ENCODE measurements around the gene FBXO31.

Gene FBXO31

GRCh38 chr16:87404764-87405625, 21.4 kb upstream of the FBXO31 start:
- TF ChIP-seq CTCF (IDR thresholded peaks at IDR 0.05; ENCODE audit: low read depth, low read length) (no peak), EZH2phosphoT487 (IDR thresholded peaks at IDR 0.05; ENCODE audit: low read depth) (no peak)
- Histone ChIP-seq H3K27me3 (ENCODE audit: low read depth, low read length) (no peaks in the 10 kb centered on the region), H4K20me1 (ENCODE audit: insufficient read depth, low read length) (peaks cover 30% of the 10 kb centered on the region; the same call in 1 of the 2 replicates), H3K4me3 (ENCODE audit: low read length) (no peak overlapping the region), H3K9ac (ENCODE audit: low read length) (no peak overlapping the region), H3K4me2 (ENCODE audit: low read length) (no peak overlapping the region), H3K79me2 (ENCODE audit: low read length) (no peaks in the 10 kb centered on the region), H3K36me3 (replicated peaks; ENCODE audit: low read depth, low read length) (peaks cover 28% of the 10 kb centered on the region), H3K9me3 (ENCODE audit: insufficient read depth, low read length) (no peaks in the 10 kb centered on the region), H3K27ac (ENCODE audit: low read length) (no peak overlapping the region), H3K4me1 (ENCODE audit: low read length) (peaks cover 10% of the 10 kb centered on the region), H2AFZ (ENCODE audit: low read depth, low read length) (no peak overlapping the region)

- Histone ChIP-seq H3K4me1 (ENCODE audit: low read length) (peaks cover 18% of the 10 kb centered on the region), H3K4me3 (ENCODE audit: low read length) (no peak overlapping the region), H3K27me3 (ENCODE audit: low read depth, low read length) (no peaks in the 10 kb centered on the region), H3K27ac (ENCODE audit: low read length) (no peak overlapping the region), H4K20me1 (ENCODE audit: insufficient read depth, low read length) (peaks cover 34% of the 10 kb centered on the region), H3K9ac (ENCODE audit: low read length) (no peak overlapping the region), H3K9me3 (ENCODE audit: insufficient read depth, low read length) (no peaks in the 10 kb centered on the region), H2AFZ (ENCODE audit: low read depth, low read length) (no peak overlapping the region), H3K36me3 (replicated peaks; ENCODE audit: low read depth, low read length) (peaks cover 9% of the 10 kb centered on the region), H3K4me2 (ENCODE audit: low read length) (no peak overlapping the region), H3K79me2 (ENCODE audit: low read length) (peaks cover 31% of the 10 kb centered on the region)
- TF ChIP-seq CTCF (IDR thresholded peaks at IDR 0.05; ENCODE audit: low read depth, low read length) (no peak), EZH2phosphoT487 (IDR thresholded peaks at IDR 0.05; ENCODE audit: low read depth) (no peak)
Observed at GRCh38 chr16:87395181-87395842, 11.7 kb upstream of the FBXO31 start.

GRCh38 chr16:87393680-87394055, 10.1 kb upstream of the FBXO31 start:
- no peaks in the 10 kb centered on the region for H3K27me3 ChIP-seq (ENCODE audit: low read depth, low read length)
- peaks cover 31% of the 10 kb centered on the region for H3K79me2 ChIP-seq (ENCODE audit: low read length)
- TF ChIP-seq CTCF (IDR thresholded peaks at IDR 0.05; ENCODE audit: low read depth, low read length), result no peak
- TF ChIP-seq EZH2phosphoT487 (IDR thresholded peaks at IDR 0.05; ENCODE audit: low read depth), result no peak
- H4K20me1 ChIP-seq (ENCODE audit: insufficient read depth, low read length), result peaks cover 32% of the 10 kb centered on the region
- H3K36me3 ChIP-seq (replicated peaks; ENCODE audit: low read depth, low read length), result peaks cover under 1% of the 10 kb centered on the region
- H2AFZ ChIP-seq (ENCODE audit: low read depth, low read length), result no peak overlapping the region
- no peak overlapping the region for H3K27ac ChIP-seq (ENCODE audit: low read length)
- H3K4me2 ChIP-seq (ENCODE audit: low read length), result peak overlapping the region; percentile 98
- peaks cover 24% of the 10 kb centered on the region for H3K4me1 ChIP-seq (ENCODE audit: low read length)
- H3K4me3 ChIP-seq (ENCODE audit: low read length), result peak overlapping the region; percentile 85
- no peaks in the 10 kb centered on the region for H3K9me3 ChIP-seq (ENCODE audit: insufficient read depth, low read length)
- H3K9ac ChIP-seq (ENCODE audit: low read length), result peak overlapping the region; percentile 65
